GM12878 (cell line): ENCODE data around the gene ADISSP. TPM values are rescaled to one million over a fixed set of nuclear protein-coding genes. Genes with fewer than 3 reads are reported as not detected.
A peak's percentile ranks its signal among the peaks of the same experiment; 100 is the strongest.

Source experiments
- ATAC-seq: fragments of 200-7000 bp; cut with Tn5 transposase; 3 replicates; pipeline ENCODE4 v1.9.1; 2020; ENCODE audit warnings: mild to moderate bottlenecking, moderate library complexity
- BruUV-seq: library from RNA; stranded (reverse); fragments of 400-500 nt; replicated peaks from 2 replicates; lab custom pipeline; 2021; lab: Mats Ljungman, UMichigan
- CTCF ChIA-PET: fragments of 300-600 bp; sonication (Branson Sonifier 250); formaldehyde crosslinking; extraction: SDS; loops from one replicate; lab custom pipeline; 2021; ENCODE audit warnings: inconsistent platforms; lab: Yijun Ruan, JAX
- POLR2A ChIA-PET: fragments of 350-600 bp; formaldehyde crosslinking; extraction: SDS; loops from one replicate; lab custom pipeline; 2021; ENCODE audit warnings: inconsistent platforms; lab: Charles Lee
- RAD21 ChIA-PET: fragments of 300-600 bp; sonication (Branson Sonifier 250); formaldehyde crosslinking; loops from one replicate; lab custom pipeline; 2023; ENCODE audit warnings: antibody characterized with exemption; ENCODE audit not compliant: unreplicated experiment; lab: Charles Lee
- SMC1A ChIA-PET: fragments of 300-600 bp; sonication (Branson Sonifier 250); formaldehyde crosslinking; loops from one replicate; lab custom pipeline; 2023; ENCODE audit not compliant: unreplicated experiment, uncharacterized antibody; lab: Charles Lee
- DNase-seq: peaks from one replicate; pipeline ENCODE4 v3.0.0-alpha.2; 2011; ENCODE audit warnings: low read depth, low spot score
- FAIRE-seq: peaks from 3 replicates; lab custom pipeline; 2011; peaks lifted over from hg19 to GRCh38; lab: Jason Lieb, UNC
- H2AFZ ChIP-seq: 2 replicates; pipeline ENCODE4 v1.6.0; 2011; ENCODE audit warnings: low read depth, low read length, control low read depth; ENCODE audit not compliant: control insufficient read depth
- H3K27ac ChIP-seq: 2 replicates; pipeline ENCODE4 v1.5.1; 2011; ENCODE audit warnings: control low read depth; ENCODE audit not compliant: control insufficient read depth, insufficient read depth
- H3K27me3 ChIP-seq, 2 experiments: replicated peaks in 1 of 2; 2 replicates each; pipeline versions ENCODE4 v1.6.0 to v1.6.1; 2011; ENCODE audit warnings: low read length in 1 of 2; ENCODE audit not compliant: control insufficient read depth in 2 of 2, insufficient read depth in 2 of 2
- H3K36me3 ChIP-seq, 2 experiments: 2 replicates each; pipeline ENCODE4 v1.5.1; 2011; ENCODE audit warnings: low read length in 1 of 2; ENCODE audit not compliant: control insufficient read depth in 2 of 2, insufficient read depth in 2 of 2
- H3K4me1 ChIP-seq: 2 replicates; pipeline ENCODE4 v1.6.1; 2011; ENCODE audit warnings: mild to moderate bottlenecking, low read length, moderate library complexity, mixed read lengths; ENCODE audit not compliant: control insufficient read depth, insufficient read depth
- H3K4me2 ChIP-seq: 2 replicates; pipeline ENCODE4 v1.6.0; 2011; ENCODE audit warnings: control low read depth; ENCODE audit not compliant: control insufficient read depth, insufficient read depth
- H3K4me3 ChIP-seq: fragments of 200-600 bp; sonication (generic); 2 replicates; pipeline ENCODE4 v1.5.1; 2016
- H3K79me2 ChIP-seq: 2 replicates; pipeline ENCODE4 v1.6.0; 2011; ENCODE audit warnings: low read length; ENCODE audit not compliant: control insufficient read depth, insufficient read depth
- H3K9ac ChIP-seq: 2 replicates; pipeline ENCODE4 v1.8.0; 2011; ENCODE audit warnings: low read length, control low read depth, mixed read lengths; ENCODE audit not compliant: control insufficient read depth, insufficient read depth
- H3K9me3 ChIP-seq: replicated peaks from 3 replicates; pipeline ENCODE4 v1.5.1; 2011; ENCODE audit warnings: mild to moderate bottlenecking, low read length; ENCODE audit not compliant: control insufficient read depth, insufficient read depth
- H4K20me1 ChIP-seq: 2 replicates; pipeline ENCODE4 v1.6.0; 2011; ENCODE audit not compliant: control insufficient read depth, insufficient read depth
- GABPA ChIP-seq: IDR thresholded peaks from 2 replicates; pipeline ENCODE4 v1.6.1; 2014; ENCODE audit warnings: antibody characterized with exemption, low read depth, mild to moderate bottlenecking, inconsistent platforms
- REST ChIP-seq: IDR thresholded peaks from 2 replicates; pipeline ENCODE4 v1.6.1; 2012; ENCODE audit warnings: mild to moderate bottlenecking, low read depth, low read length
- WGBS: methylation state at CpG from one replicate; pipeline ENCODE4 v1.1.6; 2016; ENCODE audit warnings: low lambda C conversion rate; ENCODE audit not compliant: insufficient replicate concordance, insufficient coverage; ENCODE audit errors: missing lambda C conversion rate; 5-methylcytosine and 5-hydroxymethylcytosine counted together
- in situ Hi-C: fragments of 300-500 bp; cut with MboI; formaldehyde crosslinking; loops from 9 replicates; pipeline ENCODE4 v1.14.3; 2018; ENCODE audit warnings: mixed read lengths
- intact Hi-C: fragments of 100-400 bp; cut with micrococcal nuclease; formaldehyde crosslinking; loops from one replicate; pipeline ENCODE4 v1.14.2; 2022; ENCODE audit not compliant: unreplicated experiment
- polyA plus RNA-seq, 11 experiments: library from polyadenylated mRNA; depleted of rRNA in 4 of 11; unstranded in 6 of 11; stranded (reverse) in 5 of 11; fragments of >200 nt; fragmentation: Nextera tagmentation in 4 of 11; fragmentation: Illumina TruSeq in 1 of 11; extraction: Ambion mirVana in 4 of 11; extraction: Trizol in 1 of 11; gene quantifications; 1 replicate in 1 of 11; 2 replicates in 10 of 11; pipeline versions ENCODE4 v1.2.1 to v1.2.3, GENCODE V29; 2011 to 2016; ENCODE audit warnings: inconsistent platforms in 2 of 11, missing spikeins in 2 of 11, low read depth in 1 of 11
- total RNA-seq, 4 experiments: library from RNA; depleted of rRNA in 3 of 4; stranded (reverse); fragments of >200 nt in 3 of 4; fragmentation: Illumina TruSeq in 1 of 4; extraction: Trizol in 1 of 4; gene quantifications; 2 replicates each; pipeline versions ENCODE4 v1.2.1 to v1.2.3, GENCODE V29; 2013 to 2021

ADISSP gene
- total and polyA plus RNA-seq, 10 of the 15 experiments (the other 5 are each of a cell fraction or from before 2014, with no cell fraction given), result 0.80 to 96.3 (median 38.6) TPM

GRCh38 chr20:3787324-3788014, 19.9 kb upstream of the ADISSP start:
- Histone ChIP-seq H3K9ac (no peak overlapping the region), H3K27me3 (no peaks in the 10 kb centered on the region), H3K79me2 (peaks cover 14% of the 10 kb centered on the region), H4K20me1 (no peaks in the 10 kb centered on the region), H3K4me1 (peaks cover 17% of the 10 kb centered on the region), H3K9me3 (no peaks in the 10 kb centered on the region), H3K36me3 (no peaks in the 10 kb centered on the region), H3K4me3 (peak overlapping the region; percentile 17; the same call in 1 of the 2 replicates), H3K27ac (no peak overlapping the region), H3K4me2 (peak overlapping the region; percentile 19), H2AFZ (no peak overlapping the region)
- 61% methylated on average over 5 of the region's 5 CpGs for WGBS
- TF ChIP-seq GABPA (no peak), REST (peak; percentile 45; the same call in 1 of the 2 replicates)
- in situ Hi-C loops (no loop called here), intact Hi-C loops (loop anchor here (1.0 to 10.0 kb wide), 4 partner anchors 33 to 295 kb away; partner anchors contain the start of genes AP5S1 and RNF24)
- CTCF ChIA-PET, result interaction anchor here (0.7 to 4.8 kb wide), 21 partner anchors 8 to 298 kb away, joined by 3 to 85 read pairs (median 5); partner anchors contain the start of genes ADISSP, AP5S1 and CDC25B
- DNase-seq (no peak), ATAC-seq (no peak), FAIRE-seq (peak; percentile 13)
- SMC1A ChIA-PET, result interaction anchor here (0.7 to 4.6 kb wide), 8 partner anchors 12 to 284 kb away, joined by 3 to 43 read pairs (median 4); partner anchors contain the start of genes ADISSP and AP5S1
- RAD21 ChIA-PET, result interaction anchor here (0.5 to 5.2 kb wide), 10 partner anchors 9 to 284 kb away, joined by 3 to 31 read pairs (median 6); partner anchors contain the start of genes ADISSP, AP5S1 and CDC25B
- POLR2A ChIA-PET, result interaction anchor here (0.5 to 2.4 kb wide), 4 partner anchors 12 to 61 kb away, joined by 3 to 12 read pairs (median 4); partner anchors contain the start of gene AP5S1
- BruUV-seq, result no TSS peak
